GM19372 (cell line): ENCODE data around the gene FAM228A.
"Not testable (repeated sequence)": the region's sequence is repeated elsewhere in the genome, so short reads cannot be mapped to it uniquely, and the experiment has no call there.

Experiments
- ATAC-seq: cut with Tn5 transposase; IDR thresholded peaks from one replicate; pipeline ENCODE4 v1.9.1; 2021; ENCODE audit warnings: mild to moderate bottlenecking, low read depth, moderate library complexity; ENCODE audit not compliant: unreplicated experiment

FAM228A gene

GRCh38 chr2:24174851-24175277, at the start of gene FAM228A:
TSS of gene FAM228A (plus strand) at chr2:24175053. CDS start at chr2:24175481, 428 bp downstream.
- no peak for ATAC-seq

GRCh38 chr2:24125956-24126355, 48.9 kb upstream of the FAM228A start:
- no peak for ATAC-seq

- no peak for ATAC-seq
Observed at GRCh38 chr2:24132543-24132942, 42.3 kb upstream of the FAM228A start.

- not testable (repeated sequence) for ATAC-seq
Observed at GRCh38 chr2:24140305-24140704, 34.5 kb upstream of the FAM228A start.

- no peak for ATAC-seq
Observed at GRCh38 chr2:24147364-24147763, 27.5 kb upstream of the FAM228A start.

- ATAC-seq = no peak
Observed at GRCh38 chr2:24152413-24153197, 22.2 kb upstream of the FAM228A start.

- no peak for ATAC-seq
Observed at GRCh38 chr2:24153478-24153877, 21.4 kb upstream of the FAM228A start.

- ATAC-seq = no peak
Observed at GRCh38 chr2:24158131-24158530, 16.7 kb upstream of the FAM228A start.

GRCh38 chr2:24159708-24160107, 15.1 kb upstream of the FAM228A start:
- ATAC-seq = no peak

GRCh38 chr2:24160761-24161160, 14.1 kb upstream of the FAM228A start:
- no peak for ATAC-seq

- ATAC-seq = no peak
Observed at GRCh38 chr2:24162494-24162893, 12.4 kb upstream of the FAM228A start.

- no peak for ATAC-seq
Observed at GRCh38 chr2:24163186-24163585, 11.7 kb upstream of the FAM228A start.

GRCh38 chr2:24163601-24164000, 11.3 kb upstream of the FAM228A start:
- no peak for ATAC-seq

GRCh38 chr2:24164416-24164973, 10.4 kb upstream of the FAM228A start:
- peak; percentile 75 for ATAC-seq

GRCh38 chr2:24169023-24169422, 5.8 kb upstream of the FAM228A start:
- ATAC-seq = no peak

- ATAC-seq = no peak
Observed at GRCh38 chr2:24175631-24176187, 856 bp downstream of the FAM228A start.

GRCh38 chr2:24176326-24176725, 1.5 kb downstream of the FAM228A start:
- no peak for ATAC-seq

GRCh38 chr2:24179683-24180082, 4.8 kb downstream of the FAM228A start:
- ATAC-seq = no peak

GRCh38 chr2:24181849-24182248, 7.0 kb downstream of the FAM228A start:
- no peak for ATAC-seq

GRCh38 chr2:24182507-24182906, 7.7 kb downstream of the FAM228A start:
- no peak for ATAC-seq

- ATAC-seq = no peak
Observed at GRCh38 chr2:24183366-24184069, 8.7 kb downstream of the FAM228A start.
